Renal pelvis (tissue), 4 donors: ENCODE measurements around the gene ADCY9. TPM values are rescaled to one million over a fixed set of nuclear protein-coding genes. Genes with fewer than 3 reads are reported as not detected.
"Not testable (repeated sequence)": the region's sequence is repeated elsewhere in the genome, so short reads cannot be mapped to it uniquely, and the experiment has no call there.

Source experiments
- DNase-seq: peaks from one replicate; pipeline ENCODE4 v3.0.0-alpha.2; 2013
- polyA plus RNA-seq, 3 donors: library from polyadenylated mRNA; unstranded; fragments of 120-200 nt; gene quantifications; one replicate each; pipeline ENCODE4 v1.2.1, GENCODE V29; 2013; ENCODE audit not compliant: insufficient read length in 3 of 3

Gene ADCY9
- polyA plus RNA-seq, 3 donors: 8.8 to 10.2 (median 9.2) TPM

DNA sequence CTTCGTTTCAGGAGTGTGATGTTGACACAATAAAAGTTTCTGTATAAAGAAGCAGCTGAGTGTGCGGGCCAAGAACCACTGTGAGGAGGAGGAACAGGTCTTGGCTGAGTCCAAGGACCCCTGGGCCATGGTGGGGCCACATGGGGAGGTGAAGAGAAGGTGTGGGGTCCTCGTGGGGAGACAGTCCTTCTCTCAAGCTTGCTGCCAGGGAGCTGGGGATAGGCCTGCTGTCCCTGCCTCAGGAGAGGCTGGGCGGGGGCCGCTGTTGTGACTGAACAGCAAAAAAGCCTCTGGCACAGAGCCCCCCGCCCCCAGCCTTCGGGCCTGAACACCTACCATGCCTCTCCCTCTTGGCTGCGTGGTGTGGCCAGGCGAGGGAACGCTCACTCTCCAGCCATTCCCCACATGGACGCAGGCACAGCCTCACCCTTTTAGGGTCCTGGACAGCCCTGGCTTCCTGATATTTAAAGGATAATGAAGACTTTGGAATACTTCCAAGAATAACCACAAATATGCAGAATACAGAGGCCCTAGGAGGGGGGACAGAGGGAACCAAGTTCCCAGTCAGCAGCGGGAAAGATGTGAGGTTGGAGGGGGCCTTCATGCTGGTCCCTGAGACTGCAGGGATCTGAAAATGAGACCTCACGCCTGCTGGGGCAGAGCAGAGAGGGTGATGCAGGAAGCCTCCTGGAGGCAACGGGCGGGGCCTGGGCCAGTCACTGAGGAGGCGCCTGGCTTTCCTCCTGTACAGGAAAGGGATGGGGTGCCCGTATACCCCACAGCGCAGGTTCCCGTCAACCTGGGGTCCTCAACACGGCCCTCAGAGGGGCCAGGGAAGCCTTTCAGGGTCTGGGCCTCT is 135.8 kb downstream of the ADCY9 start:
- peak; percentile 55 for DNase-seq

- no peak for DNase-seq
Observed at GRCh38 chr16:3979518-3979917, 136.7 kb downstream of the ADCY9 start.

- no peak for DNase-seq
Observed at GRCh38 chr16:3979070-3979469, 137.2 kb downstream of the ADCY9 start.

DNA sequence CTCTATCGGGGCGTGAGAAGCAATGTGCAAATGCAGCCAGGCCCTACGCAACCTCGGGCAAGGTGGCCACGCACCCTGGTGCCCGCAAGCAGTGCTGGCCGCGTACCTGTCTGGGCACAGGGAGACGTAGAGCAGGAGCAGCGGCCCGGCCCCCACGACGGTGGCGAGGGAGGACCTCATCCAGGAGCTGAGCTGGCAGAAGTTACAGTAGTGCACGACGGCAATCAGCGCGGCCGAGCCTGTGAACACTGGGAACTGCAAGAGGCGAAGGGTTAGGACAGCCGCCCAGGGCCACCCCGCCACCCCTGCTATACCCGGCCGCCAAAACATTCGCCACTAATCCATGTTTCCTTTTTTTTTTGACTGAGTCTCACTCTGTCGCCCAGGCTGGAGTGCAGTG is 138.9 kb downstream of the ADCY9 start:
- no peak for DNase-seq

GRCh38 chr16:3974751-3975150 is 141.5 kb downstream of the ADCY9 start:
- no peak for DNase-seq

- no peak for DNase-seq
Observed at GRCh38 chr16:3971706-3972105, 144.5 kb downstream of the ADCY9 start.

DNA sequence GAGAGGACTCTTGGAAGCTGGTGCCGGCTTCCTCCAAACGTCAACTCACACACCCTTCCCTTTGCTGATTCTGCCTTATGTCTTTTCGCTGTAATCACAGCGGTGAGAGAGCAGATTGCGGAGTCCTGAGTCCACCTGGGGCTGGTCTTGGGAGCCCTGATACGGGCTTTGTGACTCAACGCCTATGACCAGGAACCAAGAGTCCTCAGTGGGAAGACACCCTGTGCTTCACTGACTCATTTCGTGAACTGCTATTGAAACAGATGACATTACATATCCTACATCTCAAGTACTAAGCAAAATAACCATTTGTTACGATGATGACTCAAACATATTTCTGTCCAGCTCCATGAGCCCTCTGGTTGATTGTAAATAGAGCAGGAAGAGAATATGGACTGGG is 145.0 kb downstream of the ADCY9 start:
- DNase-seq: no peak

DNA sequence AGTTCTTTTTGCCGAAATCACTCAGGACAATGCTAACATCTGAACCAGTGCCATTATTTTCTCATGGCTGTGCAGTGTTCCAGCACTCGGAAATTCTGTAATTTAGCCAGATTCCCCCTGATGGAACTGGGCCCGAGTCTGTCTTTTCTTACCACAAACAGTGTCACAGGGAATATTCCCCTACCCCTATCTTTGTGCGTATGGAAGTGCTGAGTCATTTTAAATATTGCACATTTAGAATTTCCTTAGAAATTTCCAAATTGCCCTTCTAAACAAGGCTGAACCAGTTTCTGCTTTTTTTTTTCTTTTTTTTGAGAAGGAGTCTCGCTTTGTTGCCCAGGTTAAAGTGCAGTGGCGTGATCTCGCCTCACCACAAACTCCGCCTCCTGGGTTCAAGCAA is 147.7 kb downstream of the ADCY9 start:
- no peak for DNase-seq

DNA sequence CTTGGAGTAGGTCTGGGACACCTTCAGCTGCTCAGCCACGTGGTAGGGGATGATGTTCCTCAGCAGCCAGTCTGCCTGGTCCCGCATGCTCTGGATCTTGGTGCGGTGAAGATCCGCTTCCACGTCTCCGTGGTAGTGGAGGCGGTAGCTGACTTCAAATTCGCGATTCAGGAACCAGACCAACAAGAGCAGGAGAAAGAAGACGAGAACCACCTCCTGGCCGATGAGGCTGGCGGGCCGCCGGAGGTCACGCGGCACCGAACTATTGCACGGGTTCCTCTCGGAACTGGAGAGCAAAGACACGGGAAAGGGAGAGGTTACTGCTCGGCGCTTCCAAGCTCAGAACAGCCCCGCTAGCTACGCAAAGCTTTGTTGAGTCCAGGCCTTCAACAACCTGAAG is 149.6 kb downstream of the ADCY9 start:
- no peak for DNase-seq

GRCh38 chr16:3965781-3966582 is 150.3 kb downstream of the ADCY9 start:
- no peak for DNase-seq

- DNase-seq: no peak
Observed at GRCh38 chr16:3965306-3965705, 150.9 kb downstream of the ADCY9 start.

- no peak for DNase-seq
Observed at GRCh38 chr16:3964686-3965290, 151.5 kb downstream of the ADCY9 start.

GRCh38 chr16:3963886-3964685 is 152.2 kb downstream of the ADCY9 start:
- DNase-seq: no peak

DNA sequence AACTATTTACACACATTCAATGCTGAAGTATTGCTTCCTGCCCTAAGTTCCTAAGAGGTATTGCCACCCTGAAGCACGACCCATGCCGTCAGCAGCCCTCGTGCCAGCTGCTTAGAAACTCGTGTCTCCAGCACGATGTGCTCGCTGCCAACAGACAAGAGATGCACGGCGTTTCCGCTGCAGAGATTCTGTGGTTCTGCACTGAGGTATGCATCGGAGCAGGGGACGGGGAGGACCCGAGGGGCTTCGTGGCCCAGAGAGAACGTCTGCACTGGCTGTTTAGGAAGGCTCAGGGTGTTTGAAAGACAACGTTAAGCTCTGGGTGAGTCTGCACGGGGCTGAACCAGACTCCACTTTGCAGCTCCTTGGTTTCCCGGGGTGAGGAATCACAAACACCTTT is 153.0 kb downstream of the ADCY9 start:
- DNase-seq: no peak

- DNase-seq: no peak
Observed at GRCh38 chr16:3961449-3961849, 154.8 kb downstream of the ADCY9 start.

DNA sequence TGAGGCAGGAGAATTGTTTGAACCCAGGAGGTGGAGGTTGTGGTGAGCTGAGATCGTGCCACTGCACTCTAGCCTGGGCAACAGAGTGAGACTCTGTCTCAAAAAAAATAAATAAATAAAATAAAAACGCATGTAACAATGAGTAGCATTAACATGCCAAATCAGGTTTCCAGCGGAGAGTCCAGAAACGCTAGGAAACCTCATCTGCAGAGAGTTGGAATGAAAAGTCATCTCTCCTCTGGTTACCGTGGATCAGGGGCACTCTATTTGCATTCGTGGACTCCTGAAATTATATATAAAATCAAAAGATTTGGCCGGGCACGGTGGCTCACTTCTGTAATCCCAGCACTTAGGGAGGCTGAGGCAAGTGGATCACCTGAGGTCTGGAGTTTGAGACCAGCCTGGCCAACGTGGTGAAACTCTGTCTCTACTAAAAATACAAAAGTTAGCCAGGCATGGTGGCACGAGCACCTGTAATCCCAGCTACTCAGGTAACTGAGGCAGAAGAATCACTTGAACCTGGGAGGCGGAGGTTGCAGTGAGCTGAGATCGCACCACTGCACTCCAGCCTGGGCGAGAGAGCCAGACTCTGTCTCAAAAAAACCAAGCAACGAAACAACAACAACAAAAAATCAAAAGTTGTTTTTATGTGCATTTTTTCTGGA is 156.2 kb downstream of the ADCY9 start:
- not testable (repeated sequence) for DNase-seq

- no peak for DNase-seq
Observed at GRCh38 chr16:3959148-3959547, 157.1 kb downstream of the ADCY9 start.

- DNase-seq: no peak
Observed at GRCh38 chr16:3957344-3957980, 158.8 kb downstream of the ADCY9 start.

DNA sequence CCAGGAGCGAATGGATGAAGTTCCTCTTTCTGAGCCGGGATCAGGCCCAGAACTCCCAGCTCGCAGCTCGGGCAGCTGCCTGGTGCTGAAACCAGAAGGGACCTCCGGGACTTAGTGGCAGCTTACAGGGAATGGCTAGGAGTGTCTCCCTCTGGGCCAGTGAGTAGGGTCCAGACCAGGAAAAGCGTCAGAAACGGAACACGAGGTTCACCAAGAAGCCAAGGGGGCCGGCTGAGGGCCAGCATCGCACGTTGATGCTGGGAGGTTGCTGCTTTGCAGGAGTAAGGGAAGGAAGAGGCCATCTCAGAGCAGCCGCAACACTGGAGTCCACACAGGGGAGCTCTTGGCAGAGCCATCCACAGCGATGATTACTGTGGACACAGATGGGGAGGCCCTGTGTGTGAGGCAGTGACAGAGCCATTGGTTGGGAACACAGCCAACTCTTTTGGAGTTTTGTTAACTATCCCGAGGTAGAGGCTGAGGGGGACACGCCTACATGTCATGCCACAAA is 161.8 kb downstream of the ADCY9 start:
- DNase-seq: no peak

GRCh38 chr16:3953728-3954410 is 162.4 kb downstream of the ADCY9 start:
- DNase-seq: no peak
